Astrocyte (in vitro differentiated cells and primary cell): ENCODE results near the gene ABCA7. TPM values are rescaled to one million over a fixed set of nuclear protein-coding genes. Genes with fewer than 3 reads are reported as not detected.

Experiments used
- DNase-seq: peaks from one replicate; pipeline ENCODE4 v3.0.0-alpha.2; 2010; ENCODE audit warnings: low read depth
- FAIRE-seq: peaks from 2 replicates; lab custom pipeline; 2011; peaks lifted over from hg19 to GRCh38; lab: Jason Lieb, UNC
- H2AFZ ChIP-seq: 2 replicates; pipeline ENCODE4 v1.6.0; 2012; ENCODE audit warnings: low read depth, low read length, inconsistent platforms
- H3K27ac ChIP-seq: 2 replicates; pipeline ENCODE4 v1.5.1; 2011; ENCODE audit warnings: low read depth, low read length, inconsistent platforms
- H3K27me3 ChIP-seq: 2 replicates; pipeline ENCODE4 v1.6.0; 2011; ENCODE audit warnings: low read length, inconsistent platforms; ENCODE audit not compliant: insufficient read depth
- H3K36me3 ChIP-seq: 2 replicates; pipeline ENCODE4 v1.5.1; 2011; ENCODE audit warnings: low read length, inconsistent platforms; ENCODE audit not compliant: insufficient read depth
- H3K4me1 ChIP-seq: 2 replicates; pipeline ENCODE4 v1.5.1; 2011; ENCODE audit warnings: low read length, inconsistent platforms; ENCODE audit not compliant: insufficient read depth
- H3K4me2 ChIP-seq: 2 replicates; pipeline ENCODE4 v1.6.0; 2012; ENCODE audit warnings: low read length, inconsistent platforms
- H3K4me3 ChIP-seq: 2 replicates; pipeline ENCODE4 v1.5.1; 2011; ENCODE audit warnings: low read depth, mild to moderate bottlenecking, low read length, inconsistent platforms; ENCODE audit not compliant: insufficient read depth
- H3K79me2 ChIP-seq: 2 replicates; pipeline ENCODE4 v1.6.0; 2012; ENCODE audit warnings: mild to moderate bottlenecking, low read length, inconsistent platforms; ENCODE audit not compliant: insufficient read depth
- H3K9ac ChIP-seq: 2 replicates; pipeline ENCODE4 v1.6.0; 2012; ENCODE audit warnings: mild to moderate bottlenecking, low read length, inconsistent platforms
- H3K9me3 ChIP-seq: 2 replicates; pipeline ENCODE4 v1.5.1; 2012; ENCODE audit warnings: low read depth, mild to moderate bottlenecking, low read length, inconsistent platforms; ENCODE audit not compliant: insufficient read depth
- H4K20me1 ChIP-seq: 2 replicates; pipeline ENCODE4 v1.6.0; 2012; ENCODE audit warnings: low read length, inconsistent platforms; ENCODE audit not compliant: insufficient read depth
- H3K27ac Mint-ChIP-seq: one replicate; pipeline ENCODE4 v1.8.0; 2021; ENCODE audit warnings: mild to moderate bottlenecking, mixed read lengths; ENCODE audit not compliant: unreplicated experiment
- H3K27me3 Mint-ChIP-seq: one replicate; pipeline ENCODE4 v1.8.0; 2021; ENCODE audit warnings: low read depth, mixed read lengths; ENCODE audit not compliant: unreplicated experiment
- H3K36me3 Mint-ChIP-seq: one replicate; pipeline ENCODE4 v1.8.0; 2021; ENCODE audit warnings: low read depth, mixed read lengths; ENCODE audit not compliant: unreplicated experiment
- H3K4me1 Mint-ChIP-seq: one replicate; pipeline ENCODE4 v1.8.0; 2021; ENCODE audit warnings: low read depth, mixed read lengths; ENCODE audit not compliant: unreplicated experiment
- H3K4me3 Mint-ChIP-seq: one replicate; pipeline ENCODE4 v1.8.0; 2021; ENCODE audit warnings: mild to moderate bottlenecking, moderate library complexity, mixed read lengths; ENCODE audit not compliant: unreplicated experiment
- H3K9me3 Mint-ChIP-seq: one replicate; pipeline ENCODE4 v1.8.0; 2021; ENCODE audit warnings: mild to moderate bottlenecking, mixed read lengths; ENCODE audit not compliant: unreplicated experiment
- CTCF ChIP-seq: IDR thresholded peaks from 2 replicates; pipeline ENCODE4 v1.5.1; 2011; ENCODE audit warnings: low read depth, mild to moderate bottlenecking, inconsistent platforms, low read length, moderate library complexity; ENCODE audit not compliant: insufficient read depth
- EZH2 ChIP-seq: IDR thresholded peaks from 2 replicates; pipeline ENCODE4 v1.6.1; 2012; ENCODE audit warnings: mild to moderate bottlenecking, low read length, inconsistent platforms; ENCODE audit not compliant: insufficient read depth
- total RNA-seq: library from RNA; stranded (reverse); gene quantifications from 2 replicates; pipeline ENCODE4 v1.2.1, GENCODE V29; 2021

Gene ABCA7
- total RNA-seq, 1 donor from 2014 or later, result 18.4 TPM

- no peak overlapping the region for H3K4me2 ChIP-seq
- Mint-ChIP-seq H3K27me3 (no peaks in the 10 kb centered on the region), H3K27ac (no peak overlapping the region), H3K4me1 (peaks cover 2% of the 10 kb centered on the region), H3K9me3 (no peaks in the 10 kb centered on the region), H3K36me3 (no peaks in the 10 kb centered on the region), H3K4me3 (no peak overlapping the region)
- no peak for TF ChIP-seq CTCF
- no peak for TF ChIP-seq EZH2
- H2AFZ ChIP-seq, result no peak overlapping the region
- H3K9me3 ChIP-seq, result no peaks in the 10 kb centered on the region
- H3K79me2 ChIP-seq, result peaks cover 23% of the 10 kb centered on the region
- H3K27me3 ChIP-seq, result no peaks in the 10 kb centered on the region
- DNase-seq (no peak), FAIRE-seq (no peak)
- no peak overlapping the region for H3K4me3 ChIP-seq
- H3K36me3 ChIP-seq, result no peaks in the 10 kb centered on the region
- H3K4me1 ChIP-seq, result peaks cover 18% of the 10 kb centered on the region
- no peak overlapping the region for H3K27ac ChIP-seq
- H3K9ac ChIP-seq, result no peak overlapping the region
- H4K20me1 ChIP-seq, result peaks cover 43% of the 10 kb centered on the region
These were observed 68.6 kb downstream of the ABCA7 start for GRCh38 chr19:1108291-1109031.

- Histone ChIP-seq H3K4me2 (no peak overlapping the region), H3K27ac (no peak overlapping the region), H3K27me3 (no peaks in the 10 kb centered on the region), H3K4me3 (no peak overlapping the region), H3K4me1 (peaks cover 22% of the 10 kb centered on the region), H3K79me2 (peaks cover 23% of the 10 kb centered on the region), H3K9ac (no peak overlapping the region), H4K20me1 (peaks cover 46% of the 10 kb centered on the region), H3K9me3 (no peaks in the 10 kb centered on the region), H2AFZ (no peak overlapping the region), H3K36me3 (no peaks in the 10 kb centered on the region)
- Mint-ChIP-seq H3K4me3 (no peak overlapping the region), H3K4me1 (no peaks in the 10 kb centered on the region), H3K27me3 (no peaks in the 10 kb centered on the region), H3K27ac (no peak overlapping the region), H3K9me3 (no peaks in the 10 kb centered on the region), H3K36me3 (no peaks in the 10 kb centered on the region)
- TF ChIP-seq EZH2 (no peak), CTCF (no peak)
- FAIRE-seq (no peak), DNase-seq (no peak)
These were observed 69.2 kb downstream of the ABCA7 start for GRCh38 chr19:1109032-1109551.
